Endothelial cell of umbilical vein (primary cell): ENCODE measurements around the gene SUPV3L1. TPM values are rescaled to one million over a fixed set of nuclear protein-coding genes. Genes with fewer than 3 reads are reported as not detected.

Source experiments
- BruUV-seq: library from RNA; stranded (reverse); fragments of 400-500 nt; replicated peaks from 2 replicates; lab custom pipeline; 2021; lab: Mats Ljungman, UMichigan
- CTCF ChIA-PET: fragments of 300-600, 350-600 bp; sonication (Branson Sonifier 250); formaldehyde crosslinking; loops from one replicate; lab custom pipeline; 2021; ENCODE audit warnings: antibody characterized with exemption, inconsistent platforms; lab: Charles Lee
- POLR2A ChIA-PET: fragments of 300-600, 350-600 bp; sonication (Branson Sonifier 250); formaldehyde crosslinking; loops from one replicate; lab custom pipeline; 2021; ENCODE audit warnings: antibody characterized with exemption, inconsistent platforms; lab: Charles Lee
- DNase-seq: peaks from one replicate; pipeline ENCODE4 v3.0.0-alpha.2; 2011; ENCODE audit warnings: low read depth, low spot score
- FAIRE-seq: peaks from 2 replicates; lab custom pipeline; 2011; peaks lifted over from hg19 to GRCh38; lab: Jason Lieb, UNC
- H2AFZ ChIP-seq: 2 replicates; pipeline ENCODE4 v1.6.0; 2012; ENCODE audit warnings: low read depth, low read length, control low read depth, inconsistent platforms
- H3K27ac ChIP-seq: 2 replicates; pipeline ENCODE4 v1.5.1; 2011; ENCODE audit warnings: low read depth, mild to moderate bottlenecking, control low read depth, low read length, moderate library complexity; ENCODE audit not compliant: insufficient read depth
- H3K27me3 ChIP-seq, 2 experiments: 2 replicates each; pipeline versions ENCODE4 v1.6.0 to v1.6.1; 2011; ENCODE audit warnings: low read length in 2 of 2, mixed read lengths in 1 of 2; ENCODE audit not compliant: control insufficient read depth in 2 of 2, insufficient read depth in 2 of 2
- H3K36me3 ChIP-seq, 2 experiments: 2 replicates in 1 of 2; 3 replicates in 1 of 2; pipeline ENCODE4 v1.5.1; 2011; ENCODE audit warnings: low read length in 2 of 2, mild to moderate bottlenecking in 1 of 2, moderate library complexity in 1 of 2; ENCODE audit not compliant: control insufficient read depth in 2 of 2, insufficient read depth in 2 of 2; ENCODE audit errors: extremely low read depth in 1 of 2
- H3K4me1 ChIP-seq: 3 replicates; pipeline ENCODE4 v1.5.1; 2011; ENCODE audit warnings: mild to moderate bottlenecking, low read length; ENCODE audit not compliant: control insufficient read depth, insufficient read depth; ENCODE audit errors: extremely low read depth
- H3K4me2 ChIP-seq: 2 replicates; pipeline ENCODE4 v1.6.1; 2011; ENCODE audit warnings: low read length, control low read depth, mixed read lengths; ENCODE audit not compliant: insufficient read depth
- H3K4me3 ChIP-seq, 3 experiments: fragments of 200-600 bp in 1 of 3; sonication (generic), shearing (Covaris generic) in 1 of 3; replicated peaks in 1 of 3; 2 replicates each; pipeline ENCODE4 v1.5.1; 2011 to 2016; ENCODE audit warnings: control low read depth in 3 of 3, low read length in 3 of 3, mild to moderate bottlenecking in 2 of 3, inconsistent platforms in 1 of 3, low read depth in 1 of 3, moderate library complexity in 1 of 3; ENCODE audit not compliant: insufficient read depth in 1 of 3
- H3K79me2 ChIP-seq: 2 replicates; pipeline ENCODE4 v1.6.0; 2012; ENCODE audit warnings: low read length, inconsistent platforms; ENCODE audit not compliant: control insufficient read depth, insufficient read depth
- H3K9ac ChIP-seq: replicated peaks from 2 replicates; pipeline ENCODE3; 2011; ENCODE audit warnings: low read length, control low read depth; ENCODE audit not compliant: insufficient read depth; ENCODE audit errors: extremely low read depth
- H3K9me1 ChIP-seq: replicated peaks from 3 replicates; pipeline ENCODE4 v1.6.0; 2011; ENCODE audit warnings: mild to moderate bottlenecking, low read length; ENCODE audit not compliant: control insufficient read depth, insufficient read depth; ENCODE audit errors: extremely low read depth
- H3K9me3 ChIP-seq: replicated peaks from 2 replicates; pipeline ENCODE4 v1.5.1; 2012; ENCODE audit warnings: low read length, inconsistent platforms; ENCODE audit not compliant: control insufficient read depth, insufficient read depth
- H4K20me1 ChIP-seq: replicated peaks from 2 replicates; pipeline ENCODE3; 2011; ENCODE audit warnings: mild to moderate bottlenecking, low read length; ENCODE audit not compliant: control insufficient read depth, insufficient read depth; ENCODE audit errors: extremely low read depth
- CTCF ChIP-seq, 2 donors: IDR thresholded peaks; 1 replicate in 1 of 2; 2 replicates in 1 of 2; pipeline ENCODE4 v1.5.1; 2011; ENCODE audit warnings: low read length in 2 of 2, mild to moderate bottlenecking in 2 of 2, moderate library complexity in 2 of 2, control low read depth in 1 of 2, inconsistent platforms in 1 of 2, low read depth in 1 of 2; ENCODE audit not compliant: insufficient read depth in 1 of 2; ENCODE audit errors: extremely low read depth in 1 of 2
- EZH2 ChIP-seq: IDR thresholded peaks from 2 replicates; pipeline ENCODE4 v1.6.1; 2012; ENCODE audit warnings: borderline replicate concordance, low read depth, mild to moderate bottlenecking, moderate library complexity, low read length, inconsistent platforms; ENCODE audit not compliant: severe bottlenecking
- FOS ChIP-seq: IDR thresholded peaks from 2 replicates; pipeline ENCODE4 v1.6.1; 2011; ENCODE audit warnings: mild to moderate bottlenecking, low read length, moderate library complexity, borderline replicate concordance; ENCODE audit not compliant: insufficient read depth
- GATA2 ChIP-seq: IDR thresholded peaks from 2 replicates; pipeline ENCODE4 v1.7.0; 2011; ENCODE audit warnings: low read depth, mild to moderate bottlenecking, moderate library complexity, mixed read lengths, low read length; ENCODE audit not compliant: insufficient read length, insufficient read depth
- JUN ChIP-seq: IDR thresholded peaks from 2 replicates; pipeline ENCODE4 v1.6.1; 2011; ENCODE audit warnings: borderline replicate concordance, low read depth; ENCODE audit not compliant: insufficient read length, insufficient read depth
- MAX ChIP-seq: IDR thresholded peaks from 2 replicates; pipeline ENCODE4 v1.6.1; 2011; ENCODE audit not compliant: insufficient read depth, insufficient read length
- MYC ChIP-seq: IDR thresholded peaks from one replicate; pipeline ENCODE4 v1.6.1; 2011; ENCODE audit warnings: mild to moderate bottlenecking, low read depth, low read length
- POLR2A ChIP-seq: IDR thresholded peaks from 2 replicates; pipeline ENCODE4 v1.6.1; 2012; ENCODE audit warnings: low read depth, mild to moderate bottlenecking, control low read depth, low read length
- POLR2AphosphoS5 ChIP-seq: IDR thresholded peaks from 2 replicates; pipeline ENCODE4 v1.6.1; 2012; ENCODE audit warnings: low read depth, mild to moderate bottlenecking, control low read depth, low read length, moderate library complexity; ENCODE audit not compliant: insufficient read depth
- dilution Hi-C: fragments of 300-500 bp; cut with MboI; formaldehyde crosslinking; loops from one replicate; pipeline ENCODE4 v1.15.0; 2019; ENCODE audit warnings: low sequenced_read_pairs; ENCODE audit not compliant: extremely low pct_ligation_motif_present
- intact Hi-C: fragments of 100-400 bp; cut with micrococcal nuclease; formaldehyde crosslinking; loops from one replicate; pipeline ENCODE4 v1.10.0; 2022
- polyA plus RNA-seq, 4 experiments: library from polyadenylated mRNA; depleted of rRNA in 3 of 4; stranded (reverse) in 3 of 4; unstranded in 1 of 4; fragments of >200 nt; gene quantifications; 2 replicates each; pipeline versions ENCODE4 v1.2.1 to v1.2.3, GENCODE V29; 2011 to 2012; ENCODE audit warnings: missing spikeins in 1 of 4
- total RNA-seq: library from RNA; stranded (reverse); gene quantifications from 2 replicates; pipeline ENCODE4 v1.2.3, GENCODE V29; 2021

Gene SUPV3L1
- total and polyA plus RNA-seq, 2 donors (not counting 3 experiments of a cell fraction or from before 2014, with no cell fraction given) = 21.8 to 30.4 TPM

DNA sequence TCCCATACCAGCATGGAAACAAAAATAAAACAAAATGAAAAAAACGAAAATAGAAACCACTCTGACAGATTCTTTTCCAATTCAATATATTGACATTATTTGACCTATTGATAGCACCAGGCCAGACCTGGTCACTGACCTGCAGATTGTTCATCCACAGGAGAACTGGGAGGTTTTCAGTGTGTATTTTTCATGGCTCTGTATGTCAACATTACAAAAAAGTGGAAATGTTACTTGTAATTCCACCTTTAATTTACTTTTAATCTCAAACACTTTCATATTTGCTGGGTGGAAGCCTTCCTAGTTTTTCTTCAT lies 43.0 kb downstream of the SUPV3L1 start:
- no TSS peak for BruUV-seq

More for the DNA sequence above, 43.0 kb downstream of the SUPV3L1 start:
- no peak for TF ChIP-seq MAX
- TF ChIP-seq FOS = no peak
- TF ChIP-seq GATA2 = no peak
- no peak for TF ChIP-seq JUN
- TF ChIP-seq MYC = no peak
- no peak for TF ChIP-seq POLR2AphosphoS5
- no peak for TF ChIP-seq POLR2A
- TF ChIP-seq CTCF (IDR thresholded peaks at IDR 0.05; ENCODE audit: extremely low read depth in 1 of 2, insufficient read depth in 1 of 2, low read depth in 1 of 2, low read length in 2 of 2) = no peak
- TF ChIP-seq EZH2 = no peak
- CTCF ChIA-PET = interaction anchor here (1.0 to 1.4 kb wide), 2 partner anchors 12 to 170 kb away, joined by 3 to 5 read pairs; no protein-coding TSS in a partner anchor
- Histone ChIP-seq H3K79me2 (no peaks in the 10 kb centered on the region), H3K27ac (no peak overlapping the region), H2AFZ (no peak overlapping the region), H3K9me1 (no peaks in the 10 kb centered on the region), H4K20me1 (no peaks in the 10 kb centered on the region), H3K27me3 (no peaks in the 10 kb centered on the region), H3K4me3 (no peak overlapping the region), H3K9ac (no peak overlapping the region), H3K4me1 (peaks cover 22% of the 10 kb centered on the region), H3K9me3 (no peaks in the 10 kb centered on the region), H3K36me3 (no peaks in the 10 kb centered on the region), H3K4me2 (no peak overlapping the region)
- DNase-seq = no peak
- POLR2A ChIA-PET = no interaction called here
- intact Hi-C loops = loop anchor here (2.0 to 5.0 kb wide), 3 partner anchors 98 to 234 kb away; partner anchors contain the start of genes KIFBP and VPS26A
- dilution Hi-C loops = no loop called here
- no peak for FAIRE-seq
